ENCODE results near the gene CFAP74. TPM values are rescaled to one million over a fixed set of nuclear protein-coding genes. Genes with fewer than 3 reads are reported as not detected.
"Not testable (repeated sequence)": the region's sequence is repeated elsewhere in the genome, so short reads cannot be mapped to it uniquely, and the experiment has no call there.

Gene CFAP74
- total RNA-seq, 2 experiments from 2014 or later = not detected

DNA sequence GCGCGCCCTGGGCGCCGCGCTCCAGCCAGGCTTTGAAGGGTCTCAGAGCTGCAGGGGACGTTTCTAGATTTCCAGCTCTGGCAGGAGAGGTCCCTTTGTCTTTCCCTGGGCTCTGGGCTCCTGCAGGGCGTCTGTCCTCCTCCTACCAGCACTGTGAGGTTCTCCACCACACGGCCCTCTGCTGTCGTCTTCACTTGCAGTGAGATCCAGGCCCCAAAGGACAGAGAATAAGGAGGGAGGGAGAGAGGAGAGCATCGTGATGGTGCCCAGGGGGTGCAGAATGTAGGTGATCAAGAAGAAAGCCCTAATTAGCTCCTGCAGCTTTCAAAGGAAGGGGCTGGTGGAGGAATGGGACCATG lies 108.5 kb downstream of the CFAP74 start:
- ChIA-PET CTCF (interaction anchor here (0.7 to 1.3 kb wide), 3 partner anchors 9 to 12 kb away, joined by 3 to 5 read pairs (median 4); no protein-coding TSS in a partner anchor), POLR2A (no interaction called here)

DNA sequence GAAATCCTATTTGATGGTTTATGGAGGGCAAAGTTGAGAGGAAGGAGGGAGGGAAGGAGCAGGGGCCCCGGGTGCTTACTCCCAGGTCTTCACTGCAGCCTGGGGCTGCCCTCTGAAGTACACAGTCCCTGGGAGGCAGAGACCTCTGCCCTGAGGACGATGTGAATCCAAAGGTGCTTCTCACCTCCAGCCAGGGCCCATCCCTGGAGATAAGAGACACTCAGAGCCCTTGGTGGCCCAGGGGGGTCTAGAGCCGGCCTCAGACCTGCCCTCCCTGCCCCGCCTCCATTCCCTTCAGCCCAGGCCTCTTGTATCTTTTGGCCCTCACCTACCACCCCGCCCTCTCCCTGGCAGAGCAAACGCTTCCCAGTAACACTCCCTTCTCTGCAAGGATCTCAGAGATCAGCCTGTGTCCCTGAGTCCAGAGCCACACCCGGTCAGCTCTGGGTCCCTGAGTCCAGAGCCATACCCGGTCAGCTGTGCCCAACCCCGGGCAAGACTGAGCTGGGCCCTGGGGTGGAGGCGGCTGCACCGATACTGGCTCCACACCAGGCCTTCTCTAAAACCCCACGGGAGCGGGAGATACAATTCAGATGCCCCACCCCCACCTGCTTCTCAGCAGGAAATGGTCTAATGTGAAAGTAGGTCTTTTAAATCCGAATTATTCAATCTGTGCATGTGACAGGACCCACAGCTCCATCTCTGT lies 109.1 kb downstream of the CFAP74 start:
- CTCF ChIA-PET = interaction anchor here (0.7 to 1.3 kb wide), 3 partner anchors 9 to 13 kb away, joined by 3 to 5 read pairs (median 4); no protein-coding TSS in a partner anchor

GRCh38 chr1:1893997-1894353 lies 109.6 kb downstream of the CFAP74 start:
- ChIA-PET POLR2A (interaction anchor here (0.6 kb wide), 1 partner anchor 12 kb away, joined by 3 read pairs; no protein-coding TSS in a partner anchor), CTCF (no interaction called here)

More for the DNA sequence above, 109.1 kb downstream of the CFAP74 start:
- POLR2A ChIA-PET = no interaction called here

GRCh38 chr1:1893291-1893985 lies 110.1 kb downstream of the CFAP74 start:
- ChIA-PET CTCF (no interaction called here), POLR2A (interaction anchor here (0.6 kb wide), 1 partner anchor 12 kb away, joined by 3 read pairs; no protein-coding TSS in a partner anchor)

- ChIA-PET CTCF (no interaction called here), POLR2A (no interaction called here)
Measured at GRCh38 chr1:1892763-1893120, 110.8 kb downstream of the CFAP74 start.

GRCh38 chr1:1892079-1892762 lies 111.4 kb downstream of the CFAP74 start:
- POLR2A ChIA-PET = interaction anchor here (1.5 kb wide), 1 partner anchor 16 kb away, joined by 6 read pairs; no protein-coding TSS in a partner anchor
- CTCF ChIA-PET = interaction anchor here (0.7 to 1.6 kb wide), 5 partner anchors 13 to 213 kb away, joined by 3 to 9 read pairs (median 3); no protein-coding TSS in a partner anchor

- ChIA-PET CTCF (interaction anchor here (0.7 to 1.6 kb wide), 5 partner anchors 12 to 213 kb away, joined by 3 to 9 read pairs (median 3); no protein-coding TSS in a partner anchor), POLR2A (interaction anchor here (1.5 kb wide), 1 partner anchor 17 kb away, joined by 6 read pairs; no protein-coding TSS in a partner anchor)
Measured at GRCh38 chr1:1891349-1892078, 112.1 kb downstream of the CFAP74 start.

GRCh38 chr1:1890506-1891348 lies 112.9 kb downstream of the CFAP74 start, which contains the start of gene GNB1:
Gene GNB1, minus strand, starts transcription at chr1:1891087. Its CDS starts 65,634 bp downstream, at chr1:1825453.
- CTCF ChIA-PET = interaction anchor here (1.6 kb wide), 1 partner anchor 18 kb away, joined by 7 read pairs; no protein-coding TSS in a partner anchor
- POLR2A ChIA-PET = interaction anchor here (1.5 kb wide), 1 partner anchor 18 kb away, joined by 6 read pairs; no protein-coding TSS in a partner anchor

- ChIA-PET POLR2A (interaction anchor here (0.6 kb wide), 2 partner anchors 20 to 21 kb away, joined by 3 to 6 read pairs; no protein-coding TSS in a partner anchor), CTCF (no interaction called here)
Measured at GRCh38 chr1:1889847-1890505, 113.6 kb downstream of the CFAP74 start.

DNA sequence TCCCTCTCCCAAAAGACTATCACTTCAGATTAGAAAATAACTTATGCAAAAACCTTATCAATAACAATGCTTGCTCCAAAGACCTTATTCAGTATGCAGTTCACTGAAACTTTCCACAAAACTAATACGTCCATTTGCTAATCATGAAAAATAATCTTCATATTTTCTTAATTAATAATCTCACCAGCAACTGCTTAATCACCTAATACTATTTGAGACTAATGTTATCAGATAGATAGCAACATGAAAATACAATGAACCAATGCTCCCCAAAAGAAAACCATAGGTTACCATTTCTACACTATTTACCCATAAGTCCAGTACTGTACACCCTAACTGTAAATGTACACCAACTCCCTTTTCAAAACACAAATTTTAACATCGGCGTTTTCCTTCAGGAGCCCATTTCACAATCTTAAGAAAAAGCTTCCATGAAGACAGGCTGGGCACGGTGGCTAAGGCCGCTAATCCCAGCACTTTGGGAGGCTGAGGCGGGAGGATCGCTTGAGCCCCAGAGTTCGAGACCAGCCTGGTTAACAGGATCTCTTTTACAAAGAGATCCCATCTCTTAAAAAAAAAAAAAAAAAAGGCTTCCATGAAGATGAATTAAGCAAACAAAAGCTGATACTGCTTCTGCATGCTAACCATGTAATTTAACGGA lies 114.4 kb downstream of the CFAP74 start:
- ChIA-PET POLR2A (interaction anchor here (0.6 to 2.3 kb wide), 5 partner anchors 13 to 110 kb away, joined by 3 to 11 read pairs (median 7); no protein-coding TSS in a partner anchor), CTCF (interaction anchor here (0.6 to 1.4 kb wide), 2 partner anchors 10 to 147 kb away, joined by 3 to 6 read pairs; no protein-coding TSS in a partner anchor)

DNA sequence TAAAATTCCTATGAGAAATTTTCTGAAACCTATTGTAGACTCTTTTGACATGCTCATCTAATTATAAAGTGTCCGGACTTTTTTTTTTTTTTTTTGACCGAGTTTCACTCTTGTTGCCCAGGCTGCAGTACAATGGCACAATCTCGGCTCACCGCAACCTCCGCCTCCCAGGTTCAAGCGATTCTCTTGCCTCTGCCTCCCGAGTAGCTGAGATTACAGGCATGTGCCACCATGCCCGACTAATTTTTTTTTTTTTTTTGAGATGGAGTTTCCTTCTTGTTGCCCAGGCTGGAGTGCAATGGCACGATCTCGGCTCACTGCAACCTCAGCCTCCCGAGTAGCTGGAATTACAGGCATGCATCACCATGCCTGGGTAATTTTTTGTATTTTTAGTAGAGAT lies 119.7 kb downstream of the CFAP74 start:
- CTCF ChIA-PET = interaction anchor here (0.7 kb wide), 1 partner anchor 57 kb away, joined by 5 read pairs; no protein-coding TSS in a partner anchor
- POLR2A ChIA-PET = not testable (repeated sequence)

GRCh38 chr1:1883092-1883873 lies 120.3 kb downstream of the CFAP74 start:
- POLR2A ChIA-PET = no interaction called here
- CTCF ChIA-PET = interaction anchor here (0.7 to 2.3 kb wide), 2 partner anchors 23 to 57 kb away, joined by 5 to 8 read pairs; no protein-coding TSS in a partner anchor

DNA sequence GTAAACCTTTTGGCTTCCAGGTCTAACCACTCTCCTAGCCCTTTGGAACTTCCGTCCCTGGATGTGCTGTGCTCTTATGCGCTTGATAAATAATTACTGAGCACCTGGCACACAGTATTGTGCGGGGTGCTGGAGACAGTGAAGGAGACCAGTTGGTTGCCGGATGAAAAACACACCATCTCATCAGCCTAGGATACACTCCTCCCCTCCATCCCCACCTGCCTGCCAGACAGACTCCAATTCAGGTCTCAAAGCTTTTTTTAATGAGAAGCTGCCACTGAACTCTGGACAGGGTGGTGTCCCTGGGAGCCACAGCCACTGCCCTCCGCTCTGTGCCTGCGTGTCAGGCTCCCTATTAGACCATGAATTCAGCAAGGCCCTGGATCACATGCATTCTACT lies 121.9 kb downstream of the CFAP74 start:
- CTCF ChIA-PET = interaction anchor here (1.0 to 2.3 kb wide), 4 partner anchors 10 to 58 kb away, joined by 3 to 8 read pairs (median 4); no protein-coding TSS in a partner anchor
- POLR2A ChIA-PET = interaction anchor here (0.7 kb wide), 2 partner anchors 12 to 56 kb away, joined by 3 read pairs; no protein-coding TSS in a partner anchor

DNA sequence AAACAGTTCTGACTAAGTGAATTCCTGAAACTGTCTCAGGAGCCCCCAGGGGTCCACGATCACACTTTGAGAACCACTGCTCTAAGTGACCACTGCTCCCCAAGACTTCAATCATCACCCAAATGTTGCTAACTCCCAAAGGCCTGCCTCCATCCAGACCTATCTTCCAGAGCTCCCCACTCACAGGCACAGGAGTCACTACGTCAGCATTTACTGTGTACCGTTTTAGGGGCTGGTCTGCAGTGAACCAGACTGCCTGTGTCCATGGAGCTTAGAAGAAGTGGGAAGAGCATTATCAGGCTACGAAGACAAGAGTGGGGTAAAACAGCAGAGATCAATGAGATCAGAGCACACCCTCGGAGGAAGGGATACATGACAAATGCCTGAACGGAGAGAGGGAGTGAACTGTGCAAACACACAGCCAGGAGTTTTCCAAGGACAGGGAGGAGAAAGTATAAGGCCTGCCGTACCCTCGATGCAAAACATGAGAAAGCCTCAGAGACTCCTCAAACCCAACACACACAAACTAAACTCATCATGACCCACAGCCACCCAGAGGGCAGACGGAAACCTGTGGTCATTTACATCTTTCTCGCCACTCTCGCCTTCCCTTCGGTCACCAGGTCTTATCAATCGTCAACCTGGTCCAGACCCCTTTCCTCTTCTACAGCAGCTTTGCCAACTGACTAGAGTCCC lies 122.8 kb downstream of the CFAP74 start:
- ChIA-PET POLR2A (no interaction called here), CTCF (interaction anchor here (1.5 to 2.3 kb wide), 2 partner anchors 25 to 57 kb away, joined by 4 to 8 read pairs; no protein-coding TSS in a partner anchor)

DNA sequence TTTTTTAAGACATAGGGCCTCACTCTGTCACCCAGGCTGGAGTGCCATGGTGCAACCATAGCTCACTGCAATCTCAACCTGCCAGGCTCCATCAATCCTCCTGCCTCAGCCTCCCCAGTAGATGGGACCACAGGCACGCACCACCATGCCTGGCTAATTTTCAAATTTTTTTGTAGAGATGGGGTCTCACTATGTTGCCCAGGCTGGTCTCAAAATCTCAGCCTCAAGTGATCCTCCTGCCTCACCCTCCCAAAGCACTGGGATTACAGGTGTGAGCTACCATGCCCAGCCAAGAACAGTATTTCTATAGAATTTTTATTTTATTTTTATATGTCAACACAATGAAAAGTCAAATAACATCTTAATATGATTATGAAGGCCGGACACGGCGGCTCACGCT lies 123.6 kb downstream of the CFAP74 start:
- ChIA-PET POLR2A (no interaction called here), CTCF (interaction anchor here (0.8 to 1.5 kb wide), 2 partner anchors 9 to 12 kb away, joined by 3 to 6 read pairs; no protein-coding TSS in a partner anchor)

Measured in activated CD8-positive, alpha-beta memory T cell treated with anti-CD3 and anti-CD28 coated beads for 36 hours (primary cell).